HG03060 (cell line): Measurements from ENCODE around the gene SMCO4.

Experiments
- ATAC-seq: cut with Tn5 transposase; IDR thresholded peaks from one replicate; pipeline ENCODE4 v1.9.1; 2021; ENCODE audit warnings: low read depth, moderate number of reproducible peaks; ENCODE audit not compliant: unreplicated experiment

SMCO4 gene

GRCh38 chr11:93529707-93530467 lies 13.3 kb downstream of the SMCO4 start:
- no peak for ATAC-seq

DNA sequence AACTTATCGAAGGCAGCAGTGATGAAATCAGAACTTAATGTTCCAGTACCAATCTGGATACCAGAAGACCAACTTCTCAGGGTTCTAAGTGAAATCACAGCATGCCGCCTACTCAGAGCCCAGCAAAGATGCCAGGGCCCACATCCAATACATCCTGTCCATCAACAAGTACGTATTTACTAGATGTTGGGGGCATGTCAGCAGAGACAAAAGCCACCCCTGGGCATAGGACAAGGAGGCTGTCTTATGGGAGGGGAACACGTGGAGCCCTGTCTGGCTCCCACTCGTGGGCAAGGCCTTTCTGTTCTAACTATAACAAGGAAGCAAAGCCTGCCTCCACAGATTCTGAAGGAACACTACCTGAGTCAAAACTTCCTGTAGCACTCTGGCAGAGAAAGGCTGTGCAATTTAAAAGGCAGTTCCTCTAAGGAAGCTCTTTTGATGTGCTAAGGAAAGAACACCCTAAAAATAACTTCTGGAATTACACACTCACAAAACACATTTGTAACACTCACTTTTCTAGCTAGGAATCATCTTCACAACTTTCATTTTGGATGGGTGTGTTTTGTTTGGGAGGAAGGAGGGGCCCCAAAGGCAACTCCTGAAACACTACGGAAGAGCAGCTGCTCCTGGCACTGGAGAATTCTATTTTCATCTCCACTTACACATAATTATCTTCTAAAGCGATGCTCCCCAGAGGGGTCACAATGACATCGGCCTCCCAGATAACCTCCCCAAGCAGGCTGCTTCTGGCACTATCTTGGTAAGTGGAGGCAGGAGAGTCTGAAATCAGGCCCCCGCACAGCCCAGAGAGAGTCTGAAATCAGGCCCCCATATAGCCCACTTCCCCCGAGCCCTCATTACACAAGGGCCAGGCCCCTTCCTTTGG lies 14.2 kb downstream of the SMCO4 start:
- ATAC-seq = no peak

DNA sequence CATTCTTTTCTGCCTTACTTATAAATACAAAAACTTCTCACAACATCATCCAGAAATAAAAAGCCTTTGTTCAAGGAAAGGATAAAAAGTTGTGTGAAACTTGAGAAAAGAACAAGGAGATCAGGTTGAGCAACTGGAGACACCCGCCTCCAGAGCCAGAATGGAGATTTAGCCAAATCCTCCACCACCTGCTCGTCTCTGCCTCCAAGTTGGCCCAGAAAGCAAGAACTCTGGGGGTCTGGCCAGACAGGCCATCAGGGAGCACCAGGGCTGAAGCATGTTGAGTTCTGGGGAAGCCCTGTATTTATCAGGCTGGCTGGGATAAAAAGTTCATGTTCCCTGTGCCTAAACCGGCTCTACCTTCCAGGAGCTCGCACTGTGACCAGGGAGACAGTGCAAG lies 14.9 kb downstream of the SMCO4 start:
- no peak for ATAC-seq

GRCh38 chr11:93526641-93527583 lies 16.3 kb downstream of the SMCO4 start:
- peak; percentile 21 for ATAC-seq

DNA sequence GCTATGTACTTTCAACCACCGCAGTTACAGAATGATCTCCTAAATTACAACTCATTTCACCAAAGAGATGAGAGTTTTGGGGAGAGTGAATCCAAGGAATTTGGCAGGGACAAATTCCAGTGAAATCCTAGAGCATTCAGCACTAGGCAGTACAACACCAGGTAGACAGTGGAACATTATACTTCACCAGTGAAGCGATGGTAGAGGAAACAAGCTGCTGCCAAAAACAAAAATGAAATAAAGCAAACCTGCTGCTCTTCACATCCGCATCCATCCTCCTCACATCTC lies 16.9 kb downstream of the SMCO4 start:
- ATAC-seq = peak; percentile 23

DNA sequence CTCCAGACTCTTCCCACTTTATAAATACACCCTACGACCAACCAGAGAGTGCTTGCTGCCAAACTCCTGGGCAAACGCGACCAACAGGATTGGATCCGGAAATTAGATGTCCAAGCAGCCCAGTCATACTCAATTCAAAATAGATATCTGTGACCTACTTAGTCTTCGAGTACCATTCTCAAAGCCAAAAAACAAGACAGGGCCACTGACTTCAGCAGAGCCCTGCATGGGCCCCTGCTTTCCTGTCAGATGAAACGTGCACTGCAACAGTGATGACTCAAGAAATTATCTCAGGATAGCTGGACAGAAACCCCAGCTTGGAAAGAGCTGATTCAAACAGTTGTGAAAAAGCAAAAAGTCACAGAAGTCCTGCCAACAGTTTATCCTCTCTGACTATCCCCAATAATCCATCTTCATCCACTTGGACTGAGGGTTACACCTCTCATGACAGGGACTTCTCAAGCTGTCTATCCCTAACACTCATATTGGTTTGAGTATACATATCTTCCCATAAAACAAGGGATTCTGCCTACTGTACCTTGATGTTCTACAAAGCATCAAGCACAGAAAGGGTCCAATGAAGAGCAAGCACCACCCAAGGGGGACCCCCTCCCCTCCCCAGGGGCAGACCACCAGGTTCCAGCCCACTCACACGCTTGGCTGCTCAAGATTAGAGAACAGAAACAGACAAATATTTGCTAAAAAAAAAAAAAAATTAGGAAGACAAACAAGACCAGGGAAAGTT lies 17.4 kb downstream of the SMCO4 start:
- no peak for ATAC-seq

- no peak for ATAC-seq
These were observed 18.3 kb downstream of the SMCO4 start for GRCh38 chr11:93524858-93525257.

- ATAC-seq = no peak
These were observed 19.0 kb downstream of the SMCO4 start for GRCh38 chr11:93524173-93524536.

GRCh38 chr11:93520726-93521509 lies 22.3 kb downstream of the SMCO4 start:
- no peak for ATAC-seq

- ATAC-seq = no peak
These were observed 24.0 kb downstream of the SMCO4 start for GRCh38 chr11:93519179-93519578.

GRCh38 chr11:93518081-93518480 lies 25.1 kb downstream of the SMCO4 start:
- ATAC-seq = no peak

GRCh38 chr11:93517611-93518010 lies 25.6 kb downstream of the SMCO4 start:
- no peak for ATAC-seq

DNA sequence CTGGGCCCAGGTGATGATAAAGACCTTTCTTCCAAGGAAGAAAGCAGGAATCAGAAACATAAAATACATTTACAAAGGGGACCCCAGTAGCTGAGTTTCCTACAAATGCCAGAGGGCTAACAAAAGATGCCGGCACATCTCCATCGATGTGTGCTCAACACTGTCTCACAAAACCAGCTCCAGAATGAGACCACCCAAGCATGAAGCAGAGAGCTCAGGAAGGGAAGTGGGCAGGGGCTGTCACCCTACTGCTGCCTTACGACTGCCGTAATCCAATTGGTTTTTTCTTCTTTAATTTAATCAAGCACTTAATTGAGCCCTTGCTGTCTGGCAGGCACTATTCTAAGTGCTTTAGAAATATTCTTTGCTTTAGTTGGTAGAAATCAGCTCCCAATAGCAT lies 26.1 kb downstream of the SMCO4 start:
- no peak for ATAC-seq

- ATAC-seq = no peak
These were observed 27.7 kb downstream of the SMCO4 start for GRCh38 chr11:93515441-93516025.

DNA sequence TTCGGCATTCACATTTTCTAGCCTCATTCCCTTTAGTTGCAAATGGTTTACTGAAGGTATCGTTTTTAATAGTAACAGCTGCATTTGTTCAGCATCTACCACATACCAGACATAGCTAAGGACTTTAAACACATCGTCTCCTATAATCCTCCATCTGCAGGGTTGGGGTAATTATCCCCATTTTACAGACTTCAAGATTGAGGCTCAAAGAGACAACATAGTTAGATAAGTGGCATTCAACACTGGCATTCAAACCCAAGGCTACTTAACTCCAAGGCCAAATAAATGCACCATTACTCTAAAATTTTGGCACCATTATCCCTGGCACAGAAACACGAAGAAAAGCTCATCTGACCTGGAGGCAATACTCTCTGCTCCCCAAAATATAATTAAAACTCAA lies 28.5 kb downstream of the SMCO4 start:
- ATAC-seq = no peak

- ATAC-seq = no peak
These were observed 29.4 kb downstream of the SMCO4 start for GRCh38 chr11:93513772-93514171.

DNA sequence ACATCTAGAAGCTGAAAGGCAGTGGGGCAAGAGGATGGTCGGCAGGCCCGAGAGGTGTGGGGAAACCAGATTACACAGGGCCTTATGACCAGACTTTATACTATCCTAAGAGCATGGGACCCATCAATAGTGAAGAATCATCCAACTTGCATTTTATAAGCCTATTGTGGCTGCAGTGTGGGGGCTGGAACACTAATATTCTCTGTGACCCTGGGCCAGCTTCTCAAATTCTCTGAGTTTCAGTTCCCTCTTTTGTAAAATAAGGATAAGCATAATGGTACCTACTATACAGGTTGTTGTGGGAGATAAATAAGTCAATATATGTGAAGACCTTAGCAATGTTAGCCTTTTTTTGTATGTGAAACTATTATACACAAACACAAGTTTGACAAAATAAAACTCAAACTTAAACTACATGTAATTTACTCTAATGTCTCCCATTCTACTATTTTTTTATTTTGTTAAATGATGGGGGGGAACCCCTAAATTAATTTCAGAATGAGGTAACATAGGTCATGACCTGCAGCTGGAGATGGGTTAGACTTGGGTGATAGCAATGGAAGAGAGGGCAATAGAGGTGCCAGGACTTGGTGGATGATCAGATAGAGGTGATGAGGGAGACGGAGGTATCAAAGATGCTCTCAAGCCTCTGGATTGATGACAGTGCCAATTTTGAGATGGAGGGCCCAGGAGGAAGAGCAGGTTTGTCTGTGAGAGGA lies 30.1 kb downstream of the SMCO4 start:
- ATAC-seq = peak; percentile 73

DNA sequence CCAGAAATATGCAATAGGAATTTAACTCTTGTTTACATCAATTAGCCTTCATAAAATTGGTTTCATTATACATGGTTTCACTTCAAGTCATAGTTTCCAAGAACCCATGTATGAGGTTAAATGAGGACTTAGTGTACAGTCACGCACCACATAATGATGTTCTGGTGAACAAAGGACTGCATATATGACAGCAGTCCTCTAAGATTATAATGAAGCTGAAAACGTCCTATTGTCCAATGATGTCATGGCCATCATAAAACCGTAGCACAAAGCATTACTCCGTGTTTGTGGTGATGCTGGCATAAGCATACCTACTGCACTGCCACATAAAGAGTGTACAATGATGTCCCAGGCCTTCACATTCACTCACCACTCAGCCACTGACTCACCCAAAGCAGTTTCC lies 31.1 kb downstream of the SMCO4 start:
- ATAC-seq = peak; percentile 76
